HEK293 (cell line): ENCODE results near the gene TMEM114.

Experiments used
- BCL11B ChIP-seq: fragments of 450-650 bp; formaldehyde crosslinking; IDR thresholded peaks from 2 replicates; pipeline ENCODE4 v1.5.1; 2016; ENCODE audit warnings: low read depth, missing biosample characterization, missing genetic modification characterization
- ELK4 ChIP-seq: IDR thresholded peaks from 2 replicates; pipeline ENCODE4 v1.6.1; 2011; ENCODE audit warnings: mild to moderate bottlenecking, low read depth, low read length, borderline replicate concordance
- GLIS2 ChIP-seq: fragments of 450-650 bp; formaldehyde crosslinking; IDR thresholded peaks from 2 replicates; pipeline ENCODE4 v1.5.1; 2016; ENCODE audit warnings: missing biosample characterization, missing genetic modification characterization
- MYNN ChIP-seq: fragments of 450-650 bp; formaldehyde crosslinking; IDR thresholded peaks from 2 replicates; pipeline ENCODE4 v1.5.1; 2016; ENCODE audit warnings: missing biosample characterization, missing genetic modification characterization, borderline replicate concordance
- SCRT2 ChIP-seq: fragments of 450-650 bp; formaldehyde crosslinking; IDR thresholded peaks from 2 replicates; pipeline ENCODE4 v1.5.1; 2016; ENCODE audit warnings: missing biosample characterization, missing genetic modification characterization
- ZBTB10 ChIP-seq: fragments of 450-650 bp; formaldehyde crosslinking; IDR thresholded peaks from 2 replicates; pipeline ENCODE4 v1.5.1; 2016; ENCODE audit warnings: missing biosample characterization, missing genetic modification characterization
- ZBTB44 ChIP-seq: fragments of 450-650 bp; IDR thresholded peaks from 2 replicates; pipeline ENCODE4 v1.5.1; 2018; ENCODE audit warnings: missing biosample characterization, mild to moderate bottlenecking, missing genetic modification characterization
- ZNF112 ChIP-seq: fragments of 450-650 bp; formaldehyde crosslinking; IDR thresholded peaks from 2 replicates; pipeline ENCODE4 v1.5.0; 2017; ENCODE audit warnings: missing biosample characterization, missing genetic modification characterization
- ZNF114 ChIP-seq: fragments of 450-650 bp; formaldehyde crosslinking; IDR thresholded peaks from 2 replicates; pipeline ENCODE4 v1.5.0; 2017; ENCODE audit warnings: missing biosample characterization, missing genetic modification characterization
- ZNF202 ChIP-seq: fragments of 450-650 bp; formaldehyde crosslinking; IDR thresholded peaks from 2 replicates; pipeline ENCODE4 v1.5.1; 2016; ENCODE audit warnings: missing biosample characterization, missing genetic modification characterization, borderline replicate concordance
- ZNF214 ChIP-seq: fragments of 450-650 bp; formaldehyde crosslinking; IDR thresholded peaks from 2 replicates; pipeline ENCODE4 v1.5.1; 2017; ENCODE audit warnings: missing biosample characterization, mild to moderate bottlenecking, missing genetic modification characterization, borderline replicate concordance
- ZNF23 ChIP-seq: fragments of 450-650 bp; formaldehyde crosslinking; IDR thresholded peaks from 2 replicates; pipeline ENCODE4 v1.5.1; 2016; ENCODE audit warnings: missing biosample characterization, missing genetic modification characterization, borderline replicate concordance
- ZNF24 ChIP-seq: fragments of 450-650 bp; formaldehyde crosslinking; IDR thresholded peaks from 2 replicates; pipeline ENCODE4 v1.5.1; 2016; ENCODE audit warnings: missing biosample characterization, missing genetic modification characterization
- ZNF341 ChIP-seq: fragments of 450-650 bp; formaldehyde crosslinking; IDR thresholded peaks from 2 replicates; pipeline ENCODE4; 2016; ENCODE audit warnings: low read depth, missing biosample characterization, missing genetic modification characterization
- ZNF350 ChIP-seq: fragments of 450-650 bp; formaldehyde crosslinking; IDR thresholded peaks from 2 replicates; pipeline ENCODE4 v1.5.0; 2017; ENCODE audit warnings: missing biosample characterization, mild to moderate bottlenecking, missing genetic modification characterization
- ZNF366 ChIP-seq: fragments of 450-650 bp; formaldehyde crosslinking; conservative IDR thresholded peaks from 2 replicates; pipeline ENCODE4 v1.5.1; 2016; ENCODE audit warnings: missing biosample characterization, missing genetic modification characterization
- ZNF416 ChIP-seq: fragments of 450-650 bp; formaldehyde crosslinking; IDR thresholded peaks from 2 replicates; pipeline ENCODE4 v1.5.1; 2016; ENCODE audit warnings: missing biosample characterization, missing genetic modification characterization
- ZNF473 ChIP-seq: fragments of 450-650 bp; formaldehyde crosslinking; IDR thresholded peaks from 2 replicates; pipeline ENCODE4 v1.5.1; 2017; ENCODE audit warnings: missing biosample characterization, missing genetic modification characterization
- ZNF488 ChIP-seq: fragments of 450-650 bp; formaldehyde crosslinking; IDR thresholded peaks from 2 replicates; pipeline ENCODE4 v1.5.1; 2016; ENCODE audit warnings: missing biosample characterization, missing genetic modification characterization
- ZNF549 ChIP-seq: fragments of 450-650 bp; IDR thresholded peaks from 2 replicates; pipeline ENCODE4 v1.5.1; 2018; ENCODE audit warnings: missing biosample characterization, missing genetic modification characterization, mild to moderate bottlenecking, inconsistent platforms, moderate library complexity
- ZNF585B ChIP-seq: fragments of 450-650 bp; formaldehyde crosslinking; IDR thresholded peaks from 2 replicates; pipeline ENCODE4 v1.5.1; 2016; ENCODE audit warnings: missing biosample characterization, missing genetic modification characterization
- ZNF596 ChIP-seq: fragments of 450-650 bp; IDR thresholded peaks from 2 replicates; pipeline ENCODE4 v1.5.0; 2018; ENCODE audit warnings: missing biosample characterization, mild to moderate bottlenecking, missing genetic modification characterization, moderate library complexity
- ZNF670 ChIP-seq: fragments of 450-650 bp; formaldehyde crosslinking; IDR thresholded peaks from 2 replicates; pipeline ENCODE4 v1.5.1; 2016; ENCODE audit warnings: missing biosample characterization, missing genetic modification characterization, low read depth
- ZNF707 ChIP-seq: fragments of 450-650 bp; formaldehyde crosslinking; IDR thresholded peaks from 2 replicates; pipeline ENCODE4 v1.5.1; 2016; ENCODE audit warnings: missing biosample characterization, missing genetic modification characterization
- ZNF768 ChIP-seq: fragments of 450-650 bp; formaldehyde crosslinking; IDR thresholded peaks from 2 replicates; pipeline ENCODE4 v1.5.1; 2018; ENCODE audit warnings: missing biosample characterization, mild to moderate bottlenecking, missing genetic modification characterization
- ZNF777 ChIP-seq: fragments of 450-650 bp; formaldehyde crosslinking; IDR thresholded peaks from 2 replicates; pipeline ENCODE4 v1.5.1; 2017; ENCODE audit warnings: missing biosample characterization, missing genetic modification characterization, borderline replicate concordance
- ZSCAN18 ChIP-seq: fragments of 450-650 bp; formaldehyde crosslinking; IDR thresholded peaks from 2 replicates; pipeline ENCODE4 v1.5.1; 2016; ENCODE audit warnings: missing biosample characterization, missing genetic modification characterization
- ZSCAN5A ChIP-seq: fragments of 450-650 bp; formaldehyde crosslinking; IDR thresholded peaks from 2 replicates; pipeline ENCODE4 v1.5.1; 2016; ENCODE audit warnings: missing biosample characterization, missing genetic modification characterization

TMEM114 gene

GRCh38 chr16:8621572-8622314 is 31.4 kb upstream of the TMEM114 start, which contains the start of gene METTL22 (continued):
- TF ChIP-seq GLIS2 (tag by site-specific recombination) (no peak), ZNF112 (tag by site-specific recombination) (no peak), ZNF777 (tag by site-specific recombination) (no peak), ZNF366 (tag by site-specific recombination) (no peak), ZNF585B (no peak), ZNF707 (tag by site-specific recombination) (no peak), ZNF473 (tag by site-specific recombination) (no peak), ZSCAN5A (tag by site-specific recombination) (no peak), ZNF23 (tag by site-specific recombination) (no peak), ZSCAN18 (no peak), ZNF549 (tag by site-specific recombination) (no peak), MYNN (tag by site-specific recombination) (no peak), BCL11B (tag by site-specific recombination) (no peak), ZNF214 (tag by site-specific recombination) (no peak), ZNF114 (tag by site-specific recombination) (no peak), ZBTB10 (no peak), ZNF341 (tag by site-specific recombination) (0 out of 2 replicates have a peak, but pooled peaks have one; percentile 24), ZNF670 (tag by site-specific recombination) (no peak), ZNF596 (tag by site-specific recombination) (no peak), ZNF350 (tag by site-specific recombination) (no peak), ZBTB44 (no peak), ZNF416 (tag by site-specific recombination) (no peak), ZNF24 (tag by site-specific recombination) (0 out of 2 replicates have a peak, but pooled peaks have one; percentile 38), ZNF488 (tag by site-specific recombination) (no peak), ZNF202 (no peak), ZNF768 (tag by site-specific recombination) (no peak), ELK4 (no peak), SCRT2 (tag by site-specific recombination) (peak; percentile 95)
